PC-9 (cell line): ENCODE measurements around the gene HOXD10.

Experiments
- CTCF ChIP-seq: fragments of 200-600 bp; sonication (generic); conservative IDR thresholded peaks from 2 replicates; pipeline ENCODE4 v1.6.1; 2017; ENCODE audit warnings: mixed run types, antibody characterized with exemption, mild to moderate bottlenecking, moderate library complexity
- EZH2 ChIP-seq: fragments of 200-600 bp; sonication (generic); IDR thresholded peaks from 2 replicates; pipeline ENCODE4 v1.8.0; 2017; ENCODE audit warnings: antibody characterized with exemption, low read depth

- TF ChIP-seq CTCF (no peak), EZH2 (no peak)
These were observed 12.7 kb upstream of the HOXD10 start for GRCh38 chr2:176103742-176104315.
